Ishikawa (cell line): Measurements from ENCODE around the gene MTO1.

Source experiments
- CEBPB ChIP-seq: IDR thresholded peaks from 2 replicates; pipeline ENCODE4 v1.6.1; 2012
- CREB1 ChIP-seq: IDR thresholded peaks from 2 replicates; pipeline ENCODE4 v1.6.1; 2012; ENCODE audit warnings: low read depth
- EGR1 ChIP-seq: IDR thresholded peaks from 2 replicates; pipeline ENCODE4 v1.6.1; 2012
- EP300 ChIP-seq: IDR thresholded peaks from 2 replicates; pipeline ENCODE4 v1.6.1; 2012; ENCODE audit warnings: borderline replicate concordance
- FOXM1 ChIP-seq: IDR thresholded peaks from 2 replicates; pipeline ENCODE4 v1.6.1; 2012; ENCODE audit warnings: low read depth, borderline replicate concordance
- MAX ChIP-seq: IDR thresholded peaks from 2 replicates; pipeline ENCODE4 v1.6.1; 2012
- NFIC ChIP-seq: IDR thresholded peaks from 2 replicates; pipeline ENCODE4 v1.6.1; 2012
- RAD21 ChIP-seq: IDR thresholded peaks from 2 replicates; pipeline ENCODE4 v1.6.1; 2012; ENCODE audit warnings: low read depth
- REST ChIP-seq: IDR thresholded peaks from 2 replicates; pipeline ENCODE4 v1.6.1; 2012; ENCODE audit warnings: low read depth, mild to moderate bottlenecking
- TAF1 ChIP-seq: IDR thresholded peaks from 2 replicates; pipeline ENCODE4 v1.6.1; 2012; ENCODE audit warnings: low read depth, mild to moderate bottlenecking
- TCF12 ChIP-seq: IDR thresholded peaks from 2 replicates; pipeline ENCODE4 v1.6.1; 2012; ENCODE audit warnings: low read depth
- TEAD4 ChIP-seq: IDR thresholded peaks from 2 replicates; pipeline ENCODE4 v1.6.1; 2012
- USF1 ChIP-seq: IDR thresholded peaks from 2 replicates; pipeline ENCODE4 v1.6.1; 2012
- YY1 ChIP-seq: IDR thresholded peaks from 2 replicates; pipeline ENCODE4 v1.6.1; 2012; ENCODE audit warnings: low read depth
- ZBTB7A ChIP-seq: IDR thresholded peaks from 2 replicates; pipeline ENCODE4 v1.6.1; 2012; ENCODE audit warnings: low read depth

The MTO1 gene

GRCh38 chr6:73521351-73521985 is 59.9 kb downstream of the MTO1 start:
- TF ChIP-seq CEBPB (no peak), NFIC (0 out of 2 replicates have a peak, but pooled peaks have one; percentile 39), TCF12 (0 out of 2 replicates have a peak, but pooled peaks have one; percentile 18), CREB1 (no peak; the same call in 1 of the 2 replicates), USF1 (no peak), TAF1 (no peak; the same call in none of the 2 replicates), RAD21 (no peak), MAX (no peak), EP300 (0 out of 2 replicates have a peak, but pooled peaks have one; percentile 0), TEAD4 (no peak; the same call in 1 of the 2 replicates), YY1 (no peak), REST (no peak), EGR1 (no peak), FOXM1 (no peak), ZBTB7A (peak; percentile 97)

GRCh38 chr6:73523434-73524123 is 62.0 kb downstream of the MTO1 start:
- TF ChIP-seq CEBPB (no peak), USF1 (peak; percentile 71), RAD21 (no peak), YY1 (no peak), TCF12 (0 out of 2 replicates have a peak, but pooled peaks have one; percentile 18), NFIC (0 out of 2 replicates have a peak, but pooled peaks have one; percentile 37), FOXM1 (no peak), REST (no peak), CREB1 (no peak), EGR1 (no peak), ZBTB7A (peak; percentile 70), TEAD4 (no peak), TAF1 (peak; percentile 54; the same call in 1 of the 2 replicates), EP300 (no peak), MAX (peak; percentile 76)

- TF ChIP-seq TAF1: no peak
- TF ChIP-seq MAX: no peak
- TF ChIP-seq REST: no peak
- no peak for TF ChIP-seq ZBTB7A
- TF ChIP-seq NFIC: no peak
- TF ChIP-seq EP300: no peak
- no peak for TF ChIP-seq CEBPB
- TF ChIP-seq TEAD4: no peak
- no peak for TF ChIP-seq TCF12
- TF ChIP-seq RAD21: no peak
- no peak for TF ChIP-seq FOXM1
- no peak for TF ChIP-seq CREB1
- no peak for TF ChIP-seq EGR1
- TF ChIP-seq USF1: no peak
- TF ChIP-seq YY1: no peak
Measured at GRCh38 chr6:73525546-73526330, 64.2 kb downstream of the MTO1 start.
